DOHH2 (cell line): ENCODE data around the gene TECRL.

Experiments used
- H3F3A ChIP-seq: fragments of 200-600 bp; sonication (generic), shearing (Covaris generic); 2 replicates; pipeline ENCODE4 v1.6.0; 2016; ENCODE audit warnings: antibody characterized with exemption, mild to moderate bottlenecking; ENCODE audit not compliant: control insufficient read depth, insufficient read depth
- H3K27ac ChIP-seq: fragments of 200-600 bp; sonication (generic); 2 replicates; pipeline ENCODE4 v1.5.1; 2014; ENCODE audit warnings: low read depth, mild to moderate bottlenecking, low read length, moderate library complexity
- H3K27me3 ChIP-seq: fragments of 200-600 bp; sonication (generic); 2 replicates; pipeline ENCODE4 v1.6.1; 2014; ENCODE audit warnings: mild to moderate bottlenecking, low read length, mixed read lengths; ENCODE audit not compliant: control insufficient read depth
- H3K36me3 ChIP-seq: fragments of 200-600 bp; sonication (generic); 2 replicates; pipeline ENCODE4 v1.6.1; 2014; ENCODE audit warnings: mild to moderate bottlenecking, low read length, moderate library complexity, mixed read lengths; ENCODE audit not compliant: control insufficient read depth
- H3K4me1 ChIP-seq: fragments of 200-600 bp; sonication (generic); 2 replicates; pipeline ENCODE4 v1.6.1; 2014; ENCODE audit warnings: mild to moderate bottlenecking, low read length, mixed read lengths; ENCODE audit not compliant: control insufficient read depth
- H3K4me2 ChIP-seq: fragments of 200-600 bp; sonication (generic); 2 replicates; pipeline ENCODE4 v1.6.0; 2014; ENCODE audit warnings: mild to moderate bottlenecking, low read length, moderate library complexity
- H3K4me3 ChIP-seq: fragments of 200-600 bp; sonication (generic); 2 replicates; pipeline ENCODE4 v1.5.1; 2014; ENCODE audit warnings: mild to moderate bottlenecking, low read length, mixed read lengths
- H3K79me2 ChIP-seq: fragments of 200-600 bp; sonication (generic); 2 replicates; pipeline ENCODE4 v1.6.1; 2014; ENCODE audit warnings: mild to moderate bottlenecking, low read length, mixed read lengths; ENCODE audit not compliant: control insufficient read depth
- H3K9me2 ChIP-seq: fragments of 200-600 bp; sonication (generic); replicated peaks from 2 replicates; pipeline ENCODE4 v1.6.1; 2014; ENCODE audit warnings: mild to moderate bottlenecking, low read length, mixed read lengths; ENCODE audit not compliant: control insufficient read depth
- H3K9me3 ChIP-seq: fragments of 200-600 bp; sonication (generic); 2 replicates; pipeline ENCODE4 v1.6.1; 2014; ENCODE audit warnings: antibody characterized with exemption, low read length, mixed read lengths; ENCODE audit not compliant: control insufficient read depth, insufficient read depth
- H4K20me1 ChIP-seq: fragments of 200-600 bp; sonication (generic); 2 replicates; pipeline ENCODE4 v1.6.0; 2014; ENCODE audit warnings: low read depth, mild to moderate bottlenecking, antibody characterized with exemption, low read length, moderate library complexity; ENCODE audit not compliant: control insufficient read depth, insufficient read depth
- CTCF ChIP-seq: fragments of 200-600 bp; sonication (generic); IDR thresholded peaks from one replicate; pipeline ENCODE4 v1.5.1; 2014; ENCODE audit warnings: antibody characterized with exemption, mild to moderate bottlenecking, low read depth, low read length; ENCODE audit not compliant: poor library complexity, severe bottlenecking
- EZH2phosphoT487 ChIP-seq: fragments of 200-600 bp; sonication (generic); IDR thresholded peaks from 2 replicates; pipeline ENCODE4 v1.6.1; 2017; ENCODE audit warnings: borderline replicate concordance, mild to moderate bottlenecking, antibody characterized with exemption, low read length, moderate library complexity, mixed read lengths

TECRL gene

GRCh38 chr4:64271601-64272081, 137.6 kb downstream of the TECRL start:
- no peak overlapping the region for H3K4me2 ChIP-seq
- H3K9me3 ChIP-seq: no peaks in the 10 kb centered on the region
- no peaks in the 10 kb centered on the region for H3K79me2 ChIP-seq
- no peaks in the 10 kb centered on the region for H3K36me3 ChIP-seq
- no peak overlapping the region for H3K27ac ChIP-seq
- H3K4me1 ChIP-seq: no peaks in the 10 kb centered on the region
- H3K27me3 ChIP-seq: no peaks in the 10 kb centered on the region
- TF ChIP-seq CTCF (no peak), EZH2phosphoT487 (no peak)
- H3K9me2 ChIP-seq: no peaks in the 10 kb centered on the region
- no peaks in the 10 kb centered on the region for H3F3A ChIP-seq
- no peak overlapping the region for H3K4me3 ChIP-seq
- H4K20me1 ChIP-seq: no peaks in the 10 kb centered on the region

- H3K27ac ChIP-seq: no peak overlapping the region
- no peaks in the 10 kb centered on the region for H3K27me3 ChIP-seq
- H3K36me3 ChIP-seq: no peaks in the 10 kb centered on the region
- no peaks in the 10 kb centered on the region for H4K20me1 ChIP-seq
- H3K4me3 ChIP-seq: no peak overlapping the region
- H3K4me2 ChIP-seq: no peak overlapping the region
- H3F3A ChIP-seq: no peaks in the 10 kb centered on the region
- H3K9me3 ChIP-seq: no peaks in the 10 kb centered on the region
- no peaks in the 10 kb centered on the region for H3K79me2 ChIP-seq
- no peaks in the 10 kb centered on the region for H3K4me1 ChIP-seq
- no peak for TF ChIP-seq CTCF
- H3K9me2 ChIP-seq: no peaks in the 10 kb centered on the region
Measured at GRCh38 chr4:64266669-64267068, 142.6 kb downstream of the TECRL start.

- no peaks in the 10 kb centered on the region for H3K9me2 ChIP-seq
Measured at GRCh38 chr4:64266263-64266662, 143.0 kb downstream of the TECRL start.

More at GRCh38 chr4:64266263-64266662, 143.0 kb downstream of the TECRL start:
- H4K20me1 ChIP-seq: no peaks in the 10 kb centered on the region
- no peak overlapping the region for H3K27ac ChIP-seq
- H3K36me3 ChIP-seq: no peaks in the 10 kb centered on the region
- no peaks in the 10 kb centered on the region for H3K27me3 ChIP-seq
- no peaks in the 10 kb centered on the region for H3K9me3 ChIP-seq
- H3K4me2 ChIP-seq: no peak overlapping the region
- H3K4me3 ChIP-seq: no peak overlapping the region
- H3K79me2 ChIP-seq: no peaks in the 10 kb centered on the region
- H3K4me1 ChIP-seq: no peaks in the 10 kb centered on the region
- no peaks in the 10 kb centered on the region for H3F3A ChIP-seq
- no peak for TF ChIP-seq CTCF
- TF ChIP-seq EZH2phosphoT487: no peak
